ENCODE measurements around the gene GSTA3. TPM values are rescaled to one million over a fixed set of nuclear protein-coding genes. Genes with fewer than 3 reads are reported as not detected.
"Not testable (repeated sequence)": the region's sequence is repeated elsewhere in the genome, so short reads cannot be mapped to it uniquely, and the experiment has no call there.

Gene GSTA3
- total RNA-seq, 2 donors from 2014 or later, result not detected

GRCh38 chr6:52871621-52872020 lies 37.9 kb downstream of the GSTA3 start:
- no peak overlapping the region for H3K4me3 ChIP-seq
- ATAC-seq (ENCODE audit: insufficient number of reproducible peaks, low FRiP score, low read depth) (no peak), DNase-seq (ENCODE audit: low spot score) (no peak)
- H3K27me3 ChIP-seq (replicated peaks; ENCODE audit: insufficient read depth), result no peaks in the 10 kb centered on the region
- no peak overlapping the region for H3K27ac ChIP-seq
- TF ChIP-seq, protein P1, sequence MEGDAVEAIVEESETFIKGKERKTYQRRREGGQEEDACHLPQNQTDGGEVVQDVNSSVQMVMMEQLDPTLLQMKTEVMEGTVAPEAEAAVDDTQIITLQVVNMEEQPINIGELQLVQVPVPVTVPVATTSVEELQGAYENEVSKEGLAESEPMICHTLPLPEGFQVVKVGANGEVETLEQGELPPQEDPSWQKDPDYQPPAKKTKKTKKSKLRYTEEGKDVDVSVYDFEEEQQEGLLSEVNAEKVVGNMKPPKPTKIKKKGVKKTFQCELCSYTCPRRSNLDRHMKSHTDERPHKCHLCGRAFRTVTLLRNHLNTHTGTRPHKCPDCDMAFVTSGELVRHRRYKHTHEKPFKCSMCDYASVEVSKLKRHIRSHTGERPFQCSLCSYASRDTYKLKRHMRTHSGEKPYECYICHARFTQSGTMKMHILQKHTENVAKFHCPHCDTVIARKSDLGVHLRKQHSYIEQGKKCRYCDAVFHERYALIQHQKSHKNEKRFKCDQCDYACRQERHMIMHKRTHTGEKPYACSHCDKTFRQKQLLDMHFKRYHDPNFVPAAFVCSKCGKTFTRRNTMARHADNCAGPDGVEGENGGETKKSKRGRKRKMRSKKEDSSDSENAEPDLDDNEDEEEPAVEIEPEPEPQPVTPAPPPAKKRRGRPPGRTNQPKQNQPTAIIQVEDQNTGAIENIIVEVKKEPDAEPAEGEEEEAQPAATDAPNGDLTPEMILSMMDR (IDR thresholded peaks at IDR 0.05), result no peak
- no peaks in the 10 kb centered on the region for H3K4me1 ChIP-seq (ENCODE audit: control insufficient read depth in 1 of 2, low read depth in 2 of 2)
- no peaks in the 10 kb centered on the region for H3K36me3 ChIP-seq
- no peaks in the 10 kb centered on the region for H3K9me3 ChIP-seq

GRCh38 chr6:52870335-52871091 lies 39.0 kb downstream of the GSTA3 start:
- H3K4me3 ChIP-seq; H3K36me3 ChIP-seq; DNase-seq (ENCODE audit: low spot score); H3K9me3 ChIP-seq; H3K4me1 ChIP-seq (ENCODE audit: control insufficient read depth in 1 of 2, low read depth in 2 of 2); ATAC-seq (ENCODE audit: insufficient number of reproducible peaks, low FRiP score, low read depth); H3K27me3 ChIP-seq (replicated peaks; ENCODE audit: insufficient read depth); H3K27ac ChIP-seq: not testable (repeated sequence)

DNA sequence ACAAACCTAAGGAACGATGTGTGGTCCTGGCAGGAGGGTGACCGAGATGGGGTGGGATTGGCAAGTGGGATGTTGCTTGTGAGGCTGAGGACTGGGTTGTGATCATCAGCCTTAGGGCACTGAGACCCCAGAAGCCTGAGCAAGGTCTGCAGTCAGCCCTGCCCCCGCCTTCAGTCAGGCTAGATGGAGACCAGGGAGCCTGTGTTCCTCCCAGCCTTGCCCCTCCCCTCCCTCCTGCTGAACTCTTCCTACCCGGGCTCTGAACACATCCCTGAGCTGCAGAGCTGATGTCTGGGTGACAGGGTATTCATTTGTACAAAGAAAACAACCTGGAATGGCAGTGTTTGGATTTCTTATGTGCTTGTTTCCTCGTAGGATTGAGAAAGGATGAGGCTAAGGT lies 40.6 kb downstream of the GSTA3 start:
- not testable (repeated sequence) for H3K27me3 ChIP-seq (replicated peaks; ENCODE audit: insufficient read depth); H3K36me3 ChIP-seq; DNase-seq (ENCODE audit: low spot score); ATAC-seq (ENCODE audit: insufficient number of reproducible peaks, low FRiP score, low read depth); H3K4me3 ChIP-seq; H3K9me3 ChIP-seq; H3K4me1 ChIP-seq (ENCODE audit: control insufficient read depth in 1 of 2, low read depth in 2 of 2); H3K27ac ChIP-seq

DNA sequence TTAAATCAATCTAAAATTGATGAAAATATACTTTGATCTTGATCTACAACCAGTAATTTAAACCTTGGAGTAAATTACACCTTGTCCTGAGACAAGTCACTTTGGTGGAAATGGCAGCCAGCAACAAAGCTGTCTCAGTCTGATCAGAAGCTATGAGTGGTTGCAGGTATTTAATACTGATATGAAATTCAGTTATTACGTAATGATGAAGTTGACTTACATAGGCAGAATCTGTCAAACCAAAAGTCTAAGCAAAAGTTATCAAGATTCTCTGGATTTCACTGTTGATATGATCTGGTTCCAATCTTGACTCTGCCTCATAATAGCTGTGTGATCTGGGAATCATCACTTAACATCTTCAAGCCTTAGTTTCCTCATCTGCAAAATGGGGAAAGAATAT lies 41.3 kb downstream of the GSTA3 start:
- no peaks in the 10 kb centered on the region for H3K4me1 ChIP-seq (ENCODE audit: control insufficient read depth in 1 of 2, low read depth in 2 of 2)
- H3K4me3 ChIP-seq, result no peak overlapping the region

DNA sequence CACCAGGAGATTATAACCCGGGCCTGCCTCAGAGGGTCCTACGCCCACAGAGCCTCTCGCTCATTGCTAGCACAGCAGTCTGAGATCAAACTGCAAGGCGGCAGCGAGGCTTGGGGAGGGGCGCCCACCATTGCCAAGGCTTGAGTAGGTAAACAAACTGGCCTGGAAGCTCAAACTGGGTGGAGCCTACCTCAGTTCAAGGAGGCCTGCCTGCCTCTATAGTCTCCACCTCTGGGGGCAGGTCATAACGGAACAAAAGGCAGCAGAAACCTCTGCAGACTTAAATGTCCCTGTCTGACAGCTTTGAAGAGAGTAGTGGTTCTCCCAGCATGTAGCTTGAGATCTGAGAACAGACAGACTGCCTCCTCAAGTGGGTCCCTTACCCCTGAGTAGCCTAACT lies 48.3 kb downstream of the GSTA3 start:
- not testable (repeated sequence) for H3K9me3 ChIP-seq; ATAC-seq (ENCODE audit: insufficient number of reproducible peaks, low FRiP score, low read depth); H3K36me3 ChIP-seq; H3K27ac ChIP-seq; DNase-seq (ENCODE audit: low spot score); H3K4me1 ChIP-seq (ENCODE audit: control insufficient read depth in 1 of 2, low read depth in 2 of 2); H3K4me3 ChIP-seq; H3K27me3 ChIP-seq (replicated peaks; ENCODE audit: insufficient read depth)

More for the DNA sequence above, 41.3 kb downstream of the GSTA3 start:
- Histone ChIP-seq H3K27ac (no peak overlapping the region), H3K36me3 (no peaks in the 10 kb centered on the region), H3K27me3 (replicated peaks; ENCODE audit: insufficient read depth) (no peaks in the 10 kb centered on the region), H3K9me3 (no peaks in the 10 kb centered on the region)
- TF ChIP-seq, protein P1 (IDR thresholded peaks at IDR 0.05), result no peak
- DNase-seq (ENCODE audit: low spot score) (no peak), ATAC-seq (ENCODE audit: insufficient number of reproducible peaks, low FRiP score, low read depth) (no peak)

DNA sequence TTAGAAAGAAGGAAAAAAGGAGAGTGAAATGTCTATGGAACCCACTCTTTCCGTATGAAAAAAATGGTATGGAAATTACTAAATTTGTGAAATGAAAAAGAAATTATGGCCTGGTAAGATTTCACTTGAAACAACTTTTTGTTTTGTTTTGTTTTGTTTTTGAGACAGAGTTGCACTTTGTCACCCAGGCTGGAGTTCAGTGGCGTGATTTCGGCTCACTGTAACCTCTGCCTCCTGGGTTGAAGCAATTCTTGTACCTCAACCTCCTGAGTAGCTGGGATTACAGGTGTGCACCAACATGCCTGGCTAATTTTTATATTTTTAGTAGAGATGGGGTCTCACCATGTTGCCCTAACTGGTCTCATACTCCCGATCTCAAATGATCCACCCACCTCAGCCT lies 51.1 kb downstream of the GSTA3 start:
- H3K27ac ChIP-seq, result no peak overlapping the region
- H3K9me3 ChIP-seq, result no peaks in the 10 kb centered on the region
- DNase-seq (ENCODE audit: low spot score) (no peak), ATAC-seq (ENCODE audit: insufficient number of reproducible peaks, low FRiP score, low read depth) (no peak)
- H3K4me3 ChIP-seq, result no peak overlapping the region
- H3K36me3 ChIP-seq, result no peaks in the 10 kb centered on the region
- no peaks in the 10 kb centered on the region for H3K4me1 ChIP-seq (ENCODE audit: control insufficient read depth in 1 of 2, low read depth in 2 of 2)
- no peaks in the 10 kb centered on the region for H3K27me3 ChIP-seq (replicated peaks; ENCODE audit: insufficient read depth)
- TF ChIP-seq, protein P1 (IDR thresholded peaks at IDR 0.05), result no peak

GRCh38 chr6:52856137-52856536 lies 53.4 kb downstream of the GSTA3 start:
- not testable (repeated sequence) for H3K27ac ChIP-seq; ATAC-seq (ENCODE audit: insufficient number of reproducible peaks, low FRiP score, low read depth); H3K27me3 ChIP-seq (replicated peaks; ENCODE audit: insufficient read depth); H3K36me3 ChIP-seq; H3K4me3 ChIP-seq; H3K9me3 ChIP-seq; H3K4me1 ChIP-seq (ENCODE audit: control insufficient read depth in 1 of 2, low read depth in 2 of 2); DNase-seq (ENCODE audit: low spot score)
